Neuronal stem cell (in vitro differentiated cells): Measurements from ENCODE around the gene KRABD2.

Experiments
- DNase-seq: peaks from one replicate; pipeline ENCODE4 v3.0.0-alpha.2; 2013; ENCODE audit warnings: low spot score
- H2AFZ ChIP-seq: one replicate; pipeline ENCODE4 v1.6.1; 2013; ENCODE audit warnings: mild to moderate bottlenecking, low read length, inconsistent platforms
- H2AK5ac ChIP-seq: 2 replicates; pipeline ENCODE4 v1.6.1; 2013; ENCODE audit warnings: low read depth, mild to moderate bottlenecking, inconsistent platforms, low read length, moderate library complexity, mixed read lengths
- H2BK120ac ChIP-seq: 2 replicates; pipeline ENCODE4 v1.6.1; 2013; ENCODE audit warnings: low read depth, mild to moderate bottlenecking, inconsistent platforms, low read length, moderate library complexity, mixed read lengths
- H2BK12ac ChIP-seq: one replicate; pipeline ENCODE4 v1.6.1; 2013; ENCODE audit warnings: low read length, inconsistent platforms
- H2BK15ac ChIP-seq: 2 replicates; pipeline ENCODE4 v1.6.1; 2013; ENCODE audit warnings: mild to moderate bottlenecking, low read length, inconsistent platforms, mixed read lengths
- H2BK5ac ChIP-seq: one replicate; pipeline ENCODE4 v1.6.1; 2013; ENCODE audit warnings: inconsistent platforms, mild to moderate bottlenecking, low read length, moderate library complexity
- H3K14ac ChIP-seq: one replicate; pipeline ENCODE4 v1.6.1; 2013; ENCODE audit warnings: low read length, inconsistent platforms
- H3K18ac ChIP-seq: 2 replicates; pipeline ENCODE4 v1.6.1; 2013; ENCODE audit warnings: low read length, inconsistent platforms
- H3K23ac ChIP-seq: 2 replicates; pipeline ENCODE4 v1.6.1; 2013; ENCODE audit warnings: low read depth, mild to moderate bottlenecking, mixed read lengths, low read length, inconsistent platforms; ENCODE audit not compliant: poor library complexity
- H3K27ac ChIP-seq: replicated peaks from 3 replicates; pipeline ENCODE4 v1.5.1; 2013; ENCODE audit warnings: low read length, inconsistent platforms
- H3K27me3 ChIP-seq, 3 experiments: 2 replicates each; pipeline ENCODE4 v1.6.1; 2013; ENCODE audit warnings: low read length in 3 of 3, mild to moderate bottlenecking in 2 of 3, inconsistent platforms in 1 of 3, low read depth in 1 of 3, mixed read lengths in 1 of 3, moderate library complexity in 1 of 3; ENCODE audit not compliant: control insufficient read depth in 3 of 3, insufficient read depth in 3 of 3
- H3K36me3 ChIP-seq, 2 donors: replicated peaks in 1 of 2; 2 replicates each; pipeline ENCODE4 v1.6.1; 2013; ENCODE audit warnings: low read length in 2 of 2; ENCODE audit not compliant: control insufficient read depth in 2 of 2, insufficient read depth in 2 of 2
- H3K4ac ChIP-seq: 2 replicates; pipeline ENCODE4 v1.6.1; 2013; ENCODE audit warnings: inconsistent platforms, mild to moderate bottlenecking, low read length, moderate library complexity
- H3K4me1 ChIP-seq, 2 donors: 1 replicate in 1 of 2; 2 replicates in 1 of 2; pipeline ENCODE4 v1.6.1; 2013; ENCODE audit warnings: low read length in 2 of 2, low read depth in 1 of 2; ENCODE audit not compliant: control insufficient read depth in 2 of 2, insufficient read depth in 1 of 2
- H3K4me2 ChIP-seq: one replicate; pipeline ENCODE4 v1.6.1; 2013; ENCODE audit warnings: mild to moderate bottlenecking, low read length, inconsistent platforms; ENCODE audit not compliant: insufficient read depth, poor library complexity, severe bottlenecking
- H3K4me3 ChIP-seq, 2 donors: 2 replicates each; pipeline ENCODE4 v1.5.1; 2013; ENCODE audit warnings: low read length in 2 of 2, mild to moderate bottlenecking in 2 of 2, inconsistent platforms in 1 of 2, moderate library complexity in 1 of 2
- H3K79me1 ChIP-seq: one replicate; pipeline ENCODE4 v1.6.1; 2013; ENCODE audit warnings: low read depth, mild to moderate bottlenecking, inconsistent platforms, low read length, moderate library complexity
- H3K9ac ChIP-seq: one replicate; pipeline ENCODE4 v1.6.1; 2013; ENCODE audit warnings: mild to moderate bottlenecking, low read depth, low read length, inconsistent platforms; ENCODE audit not compliant: poor library complexity
- H3K9me3 ChIP-seq, 2 donors: replicated peaks in 1 of 2; 2 replicates each; pipeline versions ENCODE3 to v1.6.1; 2013; ENCODE audit warnings: low read length in 2 of 2, mild to moderate bottlenecking in 2 of 2, inconsistent platforms in 1 of 2, low read depth in 1 of 2, mixed read lengths in 1 of 2, moderate library complexity in 1 of 2; ENCODE audit not compliant: control insufficient read depth in 2 of 2, insufficient read depth in 1 of 2
- H4K8ac ChIP-seq: one replicate; pipeline ENCODE4 v1.6.1; 2013; ENCODE audit warnings: low read depth, mild to moderate bottlenecking, inconsistent platforms, low read length, moderate library complexity
- H4K91ac ChIP-seq: one replicate; pipeline ENCODE4 v1.6.1; 2013; ENCODE audit warnings: low read length, low read depth, mild to moderate bottlenecking, inconsistent platforms; ENCODE audit not compliant: poor library complexity
- WGBS, 2 donors: extraction: QIAGEN DNeasy Blood & Tissue Kit; methylation state at CpG; one replicate each; pipeline ENCODE4 v1.1.7; 2013; ENCODE audit warnings: missing lambda C conversion rate in 2 of 2, mixed read lengths in 1 of 2; ENCODE audit not compliant: insufficient read length in 2 of 2, insufficient replicate concordance in 1 of 2; ENCODE audit errors: extremely low coverage in 2 of 2; 5-methylcytosine and 5-hydroxymethylcytosine counted together

Gene KRABD2

GRCh38 chr17:8418471-8418870 is 42.0 kb upstream of the KRABD2 start:
- Histone ChIP-seq H3K79me1 (no peaks in the 10 kb centered on the region), H3K4ac (no peak overlapping the region), H3K9me3 (peaks cover 0 to 2% of the 10 kb centered on the region in 2 donors), H3K4me3 (no peak overlapping the region), H3K14ac (no peak overlapping the region), H3K23ac (no peak overlapping the region), H4K91ac (no peak overlapping the region), H2BK120ac (no peak overlapping the region), H2BK15ac (no peak overlapping the region), H4K8ac (no peak overlapping the region), H3K18ac (no peak overlapping the region), H3K4me1 (no peaks in the 10 kb centered on the region), H2AFZ (no peak overlapping the region), H3K36me3 (no peaks in the 10 kb centered on the region), H3K27me3 (peaks cover 0 to 33% (median 0%) of the 10 kb centered on the region in 3 experiments), H2AK5ac (no peak overlapping the region), H3K4me2 (no peak overlapping the region), H2BK12ac (no peak overlapping the region), H2BK5ac (no peak overlapping the region), H3K9ac (no peak overlapping the region), H3K27ac (no peak overlapping the region)
- no peak for DNase-seq
- WGBS, 2 donors, result no CpG with 5 or more reads among the region's 1 CpG

GRCh38 chr17:8417806-8418205 is 41.3 kb upstream of the KRABD2 start:
- Histone ChIP-seq H2BK5ac (no peak overlapping the region), H2BK120ac (no peak overlapping the region), H3K36me3 (no peaks in the 10 kb centered on the region), H2BK15ac (no peak overlapping the region), H3K9me3 (peaks cover 0 to 2% of the 10 kb centered on the region in 2 donors), H3K18ac (no peak overlapping the region), H3K23ac (no peak overlapping the region), H3K14ac (no peak overlapping the region), H3K27ac (no peak overlapping the region), H3K79me1 (no peaks in the 10 kb centered on the region), H3K27me3 (peaks cover 0 to 38% (median 0%) of the 10 kb centered on the region in 3 experiments), H2AK5ac (no peak overlapping the region), H3K4me1 (no peaks in the 10 kb centered on the region), H2BK12ac (no peak overlapping the region), H4K8ac (no peak overlapping the region), H3K4me2 (no peak overlapping the region), H3K4me3 (no peak overlapping the region), H4K91ac (no peak overlapping the region), H3K4ac (no peak overlapping the region), H2AFZ (no peak overlapping the region), H3K9ac (no peak overlapping the region)
- DNase-seq, result no peak
- WGBS, 2 donors, result no CpG with 5 or more reads among the region's 4 CpGs

GRCh38 chr17:8413938-8414337 is 37.4 kb upstream of the KRABD2 start:
- no peaks in the 10 kb centered on the region for H3K9me3 ChIP-seq
- H3K14ac ChIP-seq, result no peak overlapping the region
- H3K23ac ChIP-seq, result no peak overlapping the region
- H4K8ac ChIP-seq, result no peak overlapping the region
- no peak overlapping the region for H3K18ac ChIP-seq
- H2AFZ ChIP-seq, result no peak overlapping the region
- H3K27me3 ChIP-seq, result peaks cover 0 to 39% (median 2%) of the 10 kb centered on the region in 3 experiments
- H2BK12ac ChIP-seq, result no peak overlapping the region
- no peak overlapping the region for H2BK120ac ChIP-seq
- H3K79me1 ChIP-seq, result no peaks in the 10 kb centered on the region
- no peak overlapping the region for H4K91ac ChIP-seq
- H2BK15ac ChIP-seq, result no peak overlapping the region
- no peak overlapping the region for H3K4ac ChIP-seq
- H3K4me2 ChIP-seq, result no peak overlapping the region
- H3K4me1 ChIP-seq, result no peaks in the 10 kb centered on the region
- no peak overlapping the region for H3K27ac ChIP-seq
- H2BK5ac ChIP-seq, result no peak overlapping the region
- no peaks in the 10 kb centered on the region for H3K36me3 ChIP-seq
- no peak overlapping the region for H2AK5ac ChIP-seq
- no peak overlapping the region for H3K4me3 ChIP-seq
- H3K9ac ChIP-seq, result no peak overlapping the region
- no peak for DNase-seq

GRCh38 chr17:8413328-8413727 is 36.8 kb upstream of the KRABD2 start:
- no peak overlapping the region for H3K18ac ChIP-seq
- no peak overlapping the region for H2BK15ac ChIP-seq
- peaks cover 0 to 38% (median 2%) of the 10 kb centered on the region in 3 experiments for H3K27me3 ChIP-seq
- no peak overlapping the region for H2AFZ ChIP-seq
- H3K14ac ChIP-seq, result no peak overlapping the region
- H2BK5ac ChIP-seq, result no peak overlapping the region
- peaks cover 0 to 3% of the 10 kb centered on the region in 2 donors for H3K4me1 ChIP-seq
- H3K4ac ChIP-seq, result no peak overlapping the region
- no CpG with 5 or more reads among the region's 4 CpGs for WGBS, 2 donors
- H3K79me1 ChIP-seq, result no peaks in the 10 kb centered on the region
- no peak overlapping the region for H3K27ac ChIP-seq
- no peak overlapping the region for H3K23ac ChIP-seq
- no peak overlapping the region for H3K9ac ChIP-seq
- no peak overlapping the region for H4K91ac ChIP-seq
- H3K4me3 ChIP-seq, result no peak overlapping the region
- H4K8ac ChIP-seq, result no peak overlapping the region
- no peak overlapping the region for H2BK12ac ChIP-seq
- DNase-seq, result no peak
- no peaks in the 10 kb centered on the region for H3K9me3 ChIP-seq
- H2BK120ac ChIP-seq, result no peak overlapping the region
- no peak overlapping the region for H3K4me2 ChIP-seq
- H3K36me3 ChIP-seq, result no peaks in the 10 kb centered on the region
- no peak overlapping the region for H2AK5ac ChIP-seq
